ENCODE data around the gene IQSEC1. TPM values are rescaled to one million over a fixed set of nuclear protein-coding genes. Genes with fewer than 3 reads are reported as not detected.

Gene IQSEC1
- total and polyA plus RNA-seq, 2 experiments from 2014 or later = 21.2 to 24.7 TPM

DNA sequence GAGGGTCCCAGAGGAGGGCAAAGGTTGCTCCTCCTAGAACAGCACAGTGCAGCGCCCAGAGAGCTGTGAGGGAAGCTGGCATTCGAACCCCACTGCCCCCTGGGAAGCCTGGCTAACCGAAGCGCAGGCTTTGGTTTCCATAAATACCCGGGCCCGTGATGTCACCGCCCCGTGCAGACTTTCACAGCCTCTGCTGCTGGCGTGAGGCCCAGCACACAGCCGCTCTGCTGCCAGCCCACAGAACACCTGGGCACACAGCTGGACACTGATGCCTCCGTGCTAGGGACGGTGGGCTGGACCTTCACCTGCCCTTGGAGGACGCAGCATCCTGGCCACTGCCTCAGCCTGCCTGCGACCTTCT, 1.0 kb downstream of the IQSEC1 start:
- H3K4me1 ChIP-seq (ENCODE audit: insufficient read depth) = no peaks in the 10 kb centered on the region
- peaks cover 53% of the 10 kb centered on the region for H3K27me3 ChIP-seq
- no peaks in the 10 kb centered on the region for H3K9me2 ChIP-seq (replicated peaks; ENCODE audit: insufficient read depth)
- no peak for DNase-seq (ENCODE audit: low spot score)
- no peak overlapping the region for H3K4me2 ChIP-seq
- WGBS (ENCODE audit: low lambda C conversion rate, missing lambda C conversion rate) = 84% methylated on average over 14 of the region's 14 CpGs
- no peak overlapping the region for H3K4me3 ChIP-seq
- H3K36me3 ChIP-seq (replicated peaks; ENCODE audit: insufficient read depth, low read depth) = no peaks in the 10 kb centered on the region
- no peaks in the 10 kb centered on the region for H3K9me3 ChIP-seq (ENCODE audit: low read depth)
- H3K79me2 ChIP-seq = no peaks in the 10 kb centered on the region
- H4K20me1 ChIP-seq (ENCODE audit: insufficient read depth, poor library complexity, severe bottlenecking) = no peaks in the 10 kb centered on the region
- TF ChIP-seq, protein P1, sequence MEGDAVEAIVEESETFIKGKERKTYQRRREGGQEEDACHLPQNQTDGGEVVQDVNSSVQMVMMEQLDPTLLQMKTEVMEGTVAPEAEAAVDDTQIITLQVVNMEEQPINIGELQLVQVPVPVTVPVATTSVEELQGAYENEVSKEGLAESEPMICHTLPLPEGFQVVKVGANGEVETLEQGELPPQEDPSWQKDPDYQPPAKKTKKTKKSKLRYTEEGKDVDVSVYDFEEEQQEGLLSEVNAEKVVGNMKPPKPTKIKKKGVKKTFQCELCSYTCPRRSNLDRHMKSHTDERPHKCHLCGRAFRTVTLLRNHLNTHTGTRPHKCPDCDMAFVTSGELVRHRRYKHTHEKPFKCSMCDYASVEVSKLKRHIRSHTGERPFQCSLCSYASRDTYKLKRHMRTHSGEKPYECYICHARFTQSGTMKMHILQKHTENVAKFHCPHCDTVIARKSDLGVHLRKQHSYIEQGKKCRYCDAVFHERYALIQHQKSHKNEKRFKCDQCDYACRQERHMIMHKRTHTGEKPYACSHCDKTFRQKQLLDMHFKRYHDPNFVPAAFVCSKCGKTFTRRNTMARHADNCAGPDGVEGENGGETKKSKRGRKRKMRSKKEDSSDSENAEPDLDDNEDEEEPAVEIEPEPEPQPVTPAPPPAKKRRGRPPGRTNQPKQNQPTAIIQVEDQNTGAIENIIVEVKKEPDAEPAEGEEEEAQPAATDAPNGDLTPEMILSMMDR (IDR thresholded peaks at IDR 0.05; ENCODE audit: poor library complexity) = no peak
- no peak for TF ChIP-seq EZH2phosphoT487 (IDR thresholded peaks at IDR 0.05; ENCODE audit: low read depth, severe bottlenecking, unreplicated experiment)
- H2AFZ ChIP-seq = no peak overlapping the region
- H3K27ac ChIP-seq = no peak overlapping the region

DNA sequence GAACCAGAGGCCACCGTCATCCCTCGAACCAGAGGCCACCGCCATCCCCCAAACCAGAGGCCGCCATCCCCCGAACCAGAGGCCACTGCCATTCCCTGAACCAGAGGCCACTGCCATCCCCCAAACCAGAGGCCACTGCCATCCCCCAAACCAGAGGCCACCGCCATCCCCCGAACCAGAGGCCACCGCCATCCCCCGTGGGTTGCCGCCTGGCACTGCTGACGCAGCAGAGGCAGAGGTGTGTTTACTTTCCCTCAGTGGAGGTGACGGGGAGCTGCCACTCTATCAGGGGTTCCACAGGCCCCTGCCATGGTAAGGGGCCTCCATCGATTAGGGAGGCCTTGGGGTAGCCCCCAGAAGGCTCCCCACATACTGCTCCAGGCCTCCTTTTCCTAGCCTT, 1.5 kb downstream of the IQSEC1 start:
- no peak for DNase-seq (ENCODE audit: low spot score)
- WGBS (ENCODE audit: low lambda C conversion rate, missing lambda C conversion rate) = 97% methylated on average over 10 of the region's 13 CpGs
- no peaks in the 10 kb centered on the region for H3K4me1 ChIP-seq (ENCODE audit: insufficient read depth)
- no peaks in the 10 kb centered on the region for H4K20me1 ChIP-seq (ENCODE audit: insufficient read depth, poor library complexity, severe bottlenecking)
- peaks cover 51% of the 10 kb centered on the region for H3K27me3 ChIP-seq
- no peaks in the 10 kb centered on the region for H3K36me3 ChIP-seq (replicated peaks; ENCODE audit: insufficient read depth, low read depth)
- TF ChIP-seq, protein P1 (IDR thresholded peaks at IDR 0.05; ENCODE audit: poor library complexity) = no peak
- TF ChIP-seq EZH2 (IDR thresholded peaks at IDR 0.05; ENCODE audit: borderline replicate concordance) (no peak), EZH2phosphoT487 (IDR thresholded peaks at IDR 0.05; ENCODE audit: low read depth, severe bottlenecking, unreplicated experiment) (no peak)
- no peak overlapping the region for H2AFZ ChIP-seq
- no peak overlapping the region for H3K27ac ChIP-seq
- H3K4me3 ChIP-seq = no peak overlapping the region
- H3K79me2 ChIP-seq = no peaks in the 10 kb centered on the region
- H3K9me2 ChIP-seq (replicated peaks; ENCODE audit: insufficient read depth) = no peaks in the 10 kb centered on the region
- H3K4me2 ChIP-seq = no peak overlapping the region
- H3K9me3 ChIP-seq (ENCODE audit: low read depth) = no peaks in the 10 kb centered on the region

DNA sequence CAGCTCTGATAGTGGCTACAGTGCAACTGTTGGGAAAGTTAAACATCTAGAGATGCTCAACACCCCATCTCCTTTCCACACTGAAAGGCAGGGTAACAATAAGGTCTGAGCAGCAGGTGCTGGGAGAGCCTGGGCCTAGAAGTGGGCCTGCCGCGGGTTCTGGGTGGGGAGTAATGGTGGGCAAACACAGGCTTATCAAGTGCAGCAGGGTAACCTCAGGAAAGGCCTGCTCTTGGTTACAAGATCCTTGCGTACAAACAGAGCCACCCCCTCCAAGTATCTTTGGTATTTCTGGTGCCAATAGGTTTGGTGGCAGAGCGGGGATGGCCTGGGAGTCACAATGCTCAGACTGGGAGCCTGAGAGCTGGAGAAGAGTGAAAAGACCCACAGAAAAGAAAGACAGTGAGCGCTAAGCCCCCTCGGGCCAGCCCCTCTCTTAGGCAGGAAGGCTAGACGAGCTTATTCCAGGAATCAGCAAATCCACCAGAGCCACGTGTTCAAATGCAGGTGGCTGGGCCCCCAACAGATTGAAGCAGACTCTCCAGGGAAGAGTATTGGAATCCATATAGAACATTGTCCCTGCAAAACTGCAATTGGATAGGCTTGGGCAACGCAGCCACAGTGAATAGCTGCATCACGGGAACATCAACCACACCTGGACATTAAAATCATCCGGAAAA, 2.7 kb downstream of the IQSEC1 start:
- Histone ChIP-seq H3K36me3 (replicated peaks; ENCODE audit: insufficient read depth, low read depth) (no peaks in the 10 kb centered on the region), H4K20me1 (ENCODE audit: insufficient read depth, poor library complexity, severe bottlenecking) (no peaks in the 10 kb centered on the region), H3K4me1 (ENCODE audit: insufficient read depth) (no peaks in the 10 kb centered on the region), H3K9me3 (ENCODE audit: low read depth) (no peaks in the 10 kb centered on the region), H3K9me2 (replicated peaks; ENCODE audit: insufficient read depth) (no peaks in the 10 kb centered on the region), H3K79me2 (no peaks in the 10 kb centered on the region), H3K27me3 (peaks cover 39% of the 10 kb centered on the region), H3K4me3 (no peak overlapping the region), H3K27ac (no peak overlapping the region), H2AFZ (no peak overlapping the region), H3K4me2 (no peak overlapping the region)
- 83% methylated on average over 11 of the region's 11 CpGs for WGBS (ENCODE audit: low lambda C conversion rate, missing lambda C conversion rate)
- TF ChIP-seq, protein P1 (IDR thresholded peaks at IDR 0.05; ENCODE audit: poor library complexity) = no peak
- TF ChIP-seq EZH2phosphoT487 (IDR thresholded peaks at IDR 0.05; ENCODE audit: low read depth, severe bottlenecking, unreplicated experiment) (no peak), EZH2 (IDR thresholded peaks at IDR 0.05; ENCODE audit: borderline replicate concordance) (no peak)
- no peak for DNase-seq (ENCODE audit: low spot score)

All from hepatocyte (in vitro differentiated cells).